ENCODE results near the gene LCP1.

GRCh38 chr13:46077265-46077664 is 104.7 kb downstream of the LCP1 start:
- TF ChIP-seq POLR2AphosphoS5 (IDR thresholded peaks at IDR 0.05; ENCODE audit: low read depth, low read length), result no peak
- no peak for TF ChIP-seq CTCF (IDR thresholded peaks at IDR 0.05)
- TF ChIP-seq RCOR1 (IDR thresholded peaks at IDR 0.05; ENCODE audit: low read length), result no peak
- no peak for TF ChIP-seq RAD21 (IDR thresholded peaks at IDR 0.05; ENCODE audit: low read length)
- TF ChIP-seq SIN3A (IDR thresholded peaks at IDR 0.05; ENCODE audit: borderline replicate concordance, low read depth, low read length), result no peak
- TF ChIP-seq EP300 (IDR thresholded peaks at IDR 0.05; ENCODE audit: borderline replicate concordance in 1 of 2, low read depth in 1 of 2, low read length in 1 of 2), result no peak
- no peak for TF ChIP-seq USF2 (IDR thresholded peaks at IDR 0.05; ENCODE audit: borderline replicate concordance, low read depth, low read length)
- TF ChIP-seq EZH2phosphoT487 (IDR thresholded peaks at IDR 0.05; ENCODE audit: borderline replicate concordance, low read depth), result no peak
- TF ChIP-seq MEF2A (IDR thresholded peaks at IDR 0.05; ENCODE audit: borderline replicate concordance, low read depth), result no peak
